ENCODE results near the gene ZMYM4.
A peak's percentile ranks its signal among the peaks of the same experiment; 100 is the strongest.

ZMYM4 gene

DNA sequence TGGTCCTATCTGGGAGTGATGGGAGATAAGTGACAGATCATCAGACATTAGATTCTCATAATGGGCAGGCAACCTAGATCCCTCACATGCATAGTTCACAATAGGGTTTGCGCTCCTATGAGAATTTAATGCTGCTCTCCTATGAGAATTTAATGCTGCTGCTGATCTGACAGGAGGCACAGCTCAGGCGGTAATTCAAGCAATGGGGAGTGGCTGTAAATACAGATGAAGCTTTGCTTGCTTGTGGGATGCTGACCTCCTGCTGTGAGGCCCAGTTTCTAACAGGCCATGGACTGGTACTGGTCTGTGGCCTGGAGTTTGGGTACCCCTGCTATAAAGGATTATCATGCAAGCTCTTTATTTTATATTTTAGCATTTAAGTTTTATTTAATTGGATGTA is 72.0 kb downstream of the ZMYM4 start:
- Histone ChIP-seq H3K27ac (replicated peaks) (no peak overlapping the region), H3K27me3 (ENCODE audit: insufficient read depth, poor library complexity, severe bottlenecking) (no peaks in the 10 kb centered on the region), H3K4me3 (replicated peaks; ENCODE audit: insufficient read depth, low read length) (no peak overlapping the region)
- DNase-seq (ENCODE audit: low read depth in 1 of 2, low spot score in 1 of 2) = no peak
- TF ChIP-seq, protein P1, sequence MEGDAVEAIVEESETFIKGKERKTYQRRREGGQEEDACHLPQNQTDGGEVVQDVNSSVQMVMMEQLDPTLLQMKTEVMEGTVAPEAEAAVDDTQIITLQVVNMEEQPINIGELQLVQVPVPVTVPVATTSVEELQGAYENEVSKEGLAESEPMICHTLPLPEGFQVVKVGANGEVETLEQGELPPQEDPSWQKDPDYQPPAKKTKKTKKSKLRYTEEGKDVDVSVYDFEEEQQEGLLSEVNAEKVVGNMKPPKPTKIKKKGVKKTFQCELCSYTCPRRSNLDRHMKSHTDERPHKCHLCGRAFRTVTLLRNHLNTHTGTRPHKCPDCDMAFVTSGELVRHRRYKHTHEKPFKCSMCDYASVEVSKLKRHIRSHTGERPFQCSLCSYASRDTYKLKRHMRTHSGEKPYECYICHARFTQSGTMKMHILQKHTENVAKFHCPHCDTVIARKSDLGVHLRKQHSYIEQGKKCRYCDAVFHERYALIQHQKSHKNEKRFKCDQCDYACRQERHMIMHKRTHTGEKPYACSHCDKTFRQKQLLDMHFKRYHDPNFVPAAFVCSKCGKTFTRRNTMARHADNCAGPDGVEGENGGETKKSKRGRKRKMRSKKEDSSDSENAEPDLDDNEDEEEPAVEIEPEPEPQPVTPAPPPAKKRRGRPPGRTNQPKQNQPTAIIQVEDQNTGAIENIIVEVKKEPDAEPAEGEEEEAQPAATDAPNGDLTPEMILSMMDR (IDR thresholded peaks at IDR 0.05; ENCODE audit: insufficient read depth, low read length) = no peak
- TF ChIP-seq SPI1 (IDR thresholded peaks at IDR 0.05; ENCODE audit: borderline replicate concordance, low read depth) (no peak), GABPA (IDR thresholded peaks at IDR 0.05; ENCODE audit: low read depth) (no peak), POLR2AphosphoS5 (IDR thresholded peaks at IDR 0.05; ENCODE audit: low read depth) (no peak)
- TF ChIP-seq, protein P2, sequence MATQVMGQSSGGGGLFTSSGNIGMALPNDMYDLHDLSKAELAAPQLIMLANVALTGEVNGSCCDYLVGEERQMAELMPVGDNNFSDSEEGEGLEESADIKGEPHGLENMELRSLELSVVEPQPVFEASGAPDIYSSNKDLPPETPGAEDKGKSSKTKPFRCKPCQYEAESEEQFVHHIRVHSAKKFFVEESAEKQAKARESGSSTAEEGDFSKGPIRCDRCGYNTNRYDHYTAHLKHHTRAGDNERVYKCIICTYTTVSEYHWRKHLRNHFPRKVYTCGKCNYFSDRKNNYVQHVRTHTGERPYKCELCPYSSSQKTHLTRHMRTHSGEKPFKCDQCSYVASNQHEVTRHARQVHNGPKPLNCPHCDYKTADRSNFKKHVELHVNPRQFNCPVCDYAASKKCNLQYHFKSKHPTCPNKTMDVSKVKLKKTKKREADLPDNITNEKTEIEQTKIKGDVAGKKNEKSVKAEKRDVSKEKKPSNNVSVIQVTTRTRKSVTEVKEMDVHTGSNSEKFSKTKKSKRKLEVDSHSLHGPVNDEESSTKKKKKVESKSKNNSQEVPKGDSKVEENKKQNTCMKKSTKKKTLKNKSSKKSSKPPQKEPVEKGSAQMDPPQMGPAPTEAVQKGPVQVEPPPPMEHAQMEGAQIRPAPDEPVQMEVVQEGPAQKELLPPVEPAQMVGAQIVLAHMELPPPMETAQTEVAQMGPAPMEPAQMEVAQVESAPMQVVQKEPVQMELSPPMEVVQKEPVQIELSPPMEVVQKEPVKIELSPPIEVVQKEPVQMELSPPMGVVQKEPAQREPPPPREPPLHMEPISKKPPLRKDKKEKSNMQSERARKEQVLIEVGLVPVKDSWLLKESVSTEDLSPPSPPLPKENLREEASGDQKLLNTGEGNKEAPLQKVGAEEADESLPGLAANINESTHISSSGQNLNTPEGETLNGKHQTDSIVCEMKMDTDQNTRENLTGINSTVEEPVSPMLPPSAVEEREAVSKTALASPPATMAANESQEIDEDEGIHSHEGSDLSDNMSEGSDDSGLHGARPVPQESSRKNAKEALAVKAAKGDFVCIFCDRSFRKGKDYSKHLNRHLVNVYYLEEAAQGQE (IDR thresholded peaks at IDR 0.05; ENCODE audit: insufficient replicate concordance, low read depth) = no peak

DNA sequence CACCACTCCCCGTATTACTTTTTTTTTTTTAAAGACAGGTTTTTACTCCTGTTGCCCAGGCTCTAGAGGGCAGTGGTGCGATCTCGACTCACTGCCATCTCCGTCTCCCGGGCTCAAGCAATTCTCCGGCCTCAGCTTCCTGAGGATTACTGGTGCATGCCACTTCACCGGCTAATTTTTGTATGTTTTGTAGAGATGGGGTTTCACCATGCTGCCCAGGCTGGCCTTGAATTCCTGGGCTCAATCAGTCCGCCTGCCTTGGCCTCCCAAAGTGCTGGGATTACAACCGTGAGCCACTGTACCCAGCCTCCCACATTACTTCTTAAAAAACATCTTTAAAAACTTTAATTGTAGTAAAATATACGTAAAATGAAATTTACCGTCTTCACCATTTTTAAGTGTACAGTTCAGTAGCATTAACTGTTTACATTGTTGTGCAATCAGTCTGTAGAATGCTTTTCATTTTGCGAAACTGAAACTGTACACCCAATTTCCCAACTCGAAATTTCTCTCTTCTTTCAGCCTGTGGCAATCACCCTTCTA is 77.0 kb downstream of the ZMYM4 start:
- peak overlapping the region; percentile 32 for H3K4me3 ChIP-seq (replicated peaks; ENCODE audit: insufficient read depth, low read length)
- H3K27me3 ChIP-seq (ENCODE audit: insufficient read depth, poor library complexity, severe bottlenecking) = no peaks in the 10 kb centered on the region
- DNase-seq (ENCODE audit: low read depth in 1 of 2, low spot score in 1 of 2) = peak; percentile 70 to 90
- H3K27ac ChIP-seq (replicated peaks) = peak overlapping the region; percentile 95
- TF ChIP-seq SPI1 (IDR thresholded peaks at IDR 0.05; ENCODE audit: borderline replicate concordance, low read depth) = no peak
- TF ChIP-seq, protein P1 (IDR thresholded peaks at IDR 0.05; ENCODE audit: insufficient read depth, low read length) = peak; percentile 24

DNA sequence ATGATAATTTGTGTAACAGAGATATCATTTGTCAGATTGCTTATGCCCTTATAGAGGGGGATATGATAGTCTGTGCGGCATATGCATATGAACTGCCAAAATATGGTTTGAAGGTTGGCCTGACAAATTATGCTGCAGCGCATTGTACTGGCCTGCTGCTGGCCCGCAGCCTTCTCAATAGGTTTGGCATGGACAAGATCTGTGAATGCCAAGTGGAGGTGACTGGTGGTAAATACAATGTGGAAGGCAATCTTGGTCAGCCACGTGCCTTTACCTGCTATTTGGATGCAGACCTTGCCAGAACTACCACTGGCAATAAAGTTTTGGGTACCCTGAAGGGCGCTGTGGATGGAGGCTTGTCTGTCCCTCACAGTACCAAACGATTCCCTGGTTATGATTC is 82.4 kb downstream of the ZMYM4 start:
- no peak for DNase-seq (ENCODE audit: low read depth in 1 of 2, low spot score in 1 of 2)
- Histone ChIP-seq H3K4me3 (replicated peaks; ENCODE audit: insufficient read depth, low read length) (no peak overlapping the region), H3K27me3 (ENCODE audit: insufficient read depth, poor library complexity, severe bottlenecking) (no peaks in the 10 kb centered on the region), H3K27ac (replicated peaks) (no peak overlapping the region)
- no peak for TF ChIP-seq POLR2AphosphoS5 (IDR thresholded peaks at IDR 0.05; ENCODE audit: low read depth)
- TF ChIP-seq, protein P2 (IDR thresholded peaks at IDR 0.05; ENCODE audit: insufficient replicate concordance, low read depth) = no peak
- TF ChIP-seq SPI1 (IDR thresholded peaks at IDR 0.05; ENCODE audit: borderline replicate concordance, low read depth) = no peak
- TF ChIP-seq GABPA (IDR thresholded peaks at IDR 0.05; ENCODE audit: low read depth) = no peak
- TF ChIP-seq, protein P1 (IDR thresholded peaks at IDR 0.05; ENCODE audit: insufficient read depth, low read length) = no peak

DNA sequence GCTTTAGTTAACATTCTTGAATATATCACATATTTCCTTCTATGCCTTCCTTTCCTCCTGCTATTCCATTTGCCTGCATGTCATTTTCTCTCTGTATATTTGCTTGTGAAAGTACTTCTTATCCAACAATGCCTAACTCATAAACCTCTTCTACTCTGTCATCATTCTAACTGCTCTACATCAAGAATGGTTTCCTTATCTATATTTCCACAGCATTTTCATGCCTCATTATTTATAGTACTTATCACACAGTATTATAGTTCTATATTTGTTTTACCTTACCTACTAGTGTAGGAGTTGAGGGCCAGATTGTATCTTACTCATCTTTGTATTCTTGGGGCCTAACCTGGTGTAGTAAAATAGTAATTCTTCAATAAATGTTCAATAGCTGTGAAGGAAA is 91.5 kb downstream of the ZMYM4 start:
- no peak overlapping the region for H3K27ac ChIP-seq (replicated peaks)
- H3K27me3 ChIP-seq (ENCODE audit: insufficient read depth, poor library complexity, severe bottlenecking) = no peaks in the 10 kb centered on the region
- TF ChIP-seq GABPA (IDR thresholded peaks at IDR 0.05; ENCODE audit: low read depth) (no peak), SPI1 (IDR thresholded peaks at IDR 0.05; ENCODE audit: borderline replicate concordance, low read depth) (no peak), POLR2AphosphoS5 (IDR thresholded peaks at IDR 0.05; ENCODE audit: low read depth) (no peak)
- TF ChIP-seq, protein P2 (IDR thresholded peaks at IDR 0.05; ENCODE audit: insufficient replicate concordance, low read depth) = no peak
- TF ChIP-seq, protein P1 (IDR thresholded peaks at IDR 0.05; ENCODE audit: insufficient read depth, low read length) = no peak
- H3K4me3 ChIP-seq (replicated peaks; ENCODE audit: insufficient read depth, low read length) = no peak overlapping the region
- no peak for DNase-seq (ENCODE audit: low read depth in 1 of 2, low spot score in 1 of 2)
